Measurements from ENCODE around the gene TCP11L1. TPM values are rescaled to one million over a fixed set of nuclear protein-coding genes. Genes with fewer than 3 reads are reported as not detected.
A peak's percentile ranks its signal among the peaks of the same experiment; 100 is the strongest.

The TCP11L1 gene
- total and polyA plus RNA-seq, 2 donors (not counting 3 experiments of a cell fraction or from before 2014, with no cell fraction given), result 12.1 to 18.1 TPM

- no peak for FAIRE-seq
- peak overlapping the region; percentile 96 for H3K4me2 ChIP-seq (ENCODE audit: insufficient read depth, low read length)
These were observed 875 bp downstream of the TCP11L1 start for GRCh38 chr11:33040033-33040861.

More at GRCh38 chr11:33040033-33040861, 875 bp downstream of the TCP11L1 start:
- Histone ChIP-seq H3K79me2 (ENCODE audit: control insufficient read depth, insufficient read depth, low read length) (peaks cover 3% of the 10 kb centered on the region), H2AFZ (ENCODE audit: low read depth, low read length) (peak overlapping the region; percentile 90), H3K27ac (ENCODE audit: insufficient read depth, low read depth, low read length) (peak overlapping the region; percentile 79), H3K4me1 (ENCODE audit: control insufficient read depth, extremely low read depth, insufficient read depth, low read length) (peaks cover 12% of the 10 kb centered on the region), H4K20me1 (replicated peaks; ENCODE audit: control insufficient read depth, extremely low read depth, insufficient read depth, low read length) (no peaks in the 10 kb centered on the region), H3K27me3 (ENCODE audit: control insufficient read depth in 2 of 2, insufficient read depth in 2 of 2, low read length in 2 of 2) (no peaks in the 10 kb centered on the region), H3K9me1 (replicated peaks; ENCODE audit: control insufficient read depth, extremely low read depth, insufficient read depth, low read length) (no peaks in the 10 kb centered on the region), H3K9ac (replicated peaks; ENCODE audit: extremely low read depth, insufficient read depth, low read length) (peak overlapping the region; percentile 94), H3K36me3 (ENCODE audit: control insufficient read depth in 2 of 2, extremely low read depth in 1 of 2, insufficient read depth in 2 of 2, low read length in 2 of 2) (no peaks in the 10 kb centered on the region), H3K9me3 (replicated peaks; ENCODE audit: control insufficient read depth, insufficient read depth, low read length) (no peaks in the 10 kb centered on the region), H3K4me3 (replicated peaks in 1 of 3; ENCODE audit: insufficient read depth in 1 of 3, low read depth in 1 of 3, low read length in 3 of 3) (peak overlapping the region; percentile 45 to 65 (median 57))
- TF ChIP-seq JUN (IDR thresholded peaks at IDR 0.05; ENCODE audit: borderline replicate concordance, insufficient read depth, insufficient read length, low read depth), result no peak
- TF ChIP-seq MYC (IDR thresholded peaks at IDR 0.05; ENCODE audit: low read depth, low read length), result no peak
- no peak for TF ChIP-seq CTCF (IDR thresholded peaks at IDR 0.05; ENCODE audit: extremely low read depth in 1 of 2, insufficient read depth in 1 of 2, low read depth in 1 of 2, low read length in 2 of 2)
- TF ChIP-seq EZH2 (IDR thresholded peaks at IDR 0.05; ENCODE audit: borderline replicate concordance, low read depth, low read length, severe bottlenecking), result no peak
- TF ChIP-seq GATA2 (IDR thresholded peaks at IDR 0.05; ENCODE audit: insufficient read depth, insufficient read length, low read depth, low read length), result no peak
- TF ChIP-seq POLR2AphosphoS5 (IDR thresholded peaks at IDR 0.05; ENCODE audit: insufficient read depth, low read depth, low read length), result peak; percentile 15
- TF ChIP-seq MAX (IDR thresholded peaks at IDR 0.05; ENCODE audit: insufficient read depth, insufficient read length), result no peak
- ChIA-PET CTCF (interaction anchor here (0.9 to 2.3 kb wide), 6 partner anchors 12 to 457 kb away, joined by 3 to 15 read pairs (median 4); partner anchors contain the start of gene EIF3M), POLR2A (interaction anchor here (0.5 kb wide), 1 partner anchor 948 kb away, joined by 4 read pairs; no protein-coding TSS in a partner anchor)
- dilution Hi-C loops (cut with MboI; ENCODE audit: extremely low pct_ligation_motif_present, low sequenced_read_pairs), result no loop called here
- intact Hi-C loops (cut with micrococcal nuclease), result no loop called here
- DNase-seq (ENCODE audit: low read depth, low spot score), result no peak
- TSS peak; percentile 36 for BruUV-seq (replicated peaks)

Data from endothelial cell of umbilical vein (primary cell).